ENCODE measurements around the gene SATB2.

DNA sequence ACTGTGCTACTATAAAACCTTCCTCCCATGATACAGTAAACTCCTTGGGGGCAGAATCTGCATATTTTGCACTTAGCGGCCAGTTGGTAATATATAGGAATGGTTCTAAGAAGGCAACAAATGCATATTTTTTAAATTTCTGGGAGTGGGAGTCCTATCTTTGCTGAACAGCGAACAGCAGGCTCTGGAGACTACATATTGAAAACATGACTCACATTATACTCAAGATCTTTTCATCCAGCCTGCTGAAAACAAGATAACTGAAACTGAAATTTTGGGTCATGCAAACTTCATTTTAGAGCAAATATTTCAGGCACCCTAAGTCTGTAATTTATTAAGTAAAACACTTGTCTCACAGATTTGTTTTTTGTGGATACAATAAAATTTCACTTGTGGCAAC is 122.2 kb downstream of the SATB2 start:
- TF ChIP-seq POLR2A (IDR thresholded peaks at IDR 0.05): no peak
- TF ChIP-seq, protein P1, sequence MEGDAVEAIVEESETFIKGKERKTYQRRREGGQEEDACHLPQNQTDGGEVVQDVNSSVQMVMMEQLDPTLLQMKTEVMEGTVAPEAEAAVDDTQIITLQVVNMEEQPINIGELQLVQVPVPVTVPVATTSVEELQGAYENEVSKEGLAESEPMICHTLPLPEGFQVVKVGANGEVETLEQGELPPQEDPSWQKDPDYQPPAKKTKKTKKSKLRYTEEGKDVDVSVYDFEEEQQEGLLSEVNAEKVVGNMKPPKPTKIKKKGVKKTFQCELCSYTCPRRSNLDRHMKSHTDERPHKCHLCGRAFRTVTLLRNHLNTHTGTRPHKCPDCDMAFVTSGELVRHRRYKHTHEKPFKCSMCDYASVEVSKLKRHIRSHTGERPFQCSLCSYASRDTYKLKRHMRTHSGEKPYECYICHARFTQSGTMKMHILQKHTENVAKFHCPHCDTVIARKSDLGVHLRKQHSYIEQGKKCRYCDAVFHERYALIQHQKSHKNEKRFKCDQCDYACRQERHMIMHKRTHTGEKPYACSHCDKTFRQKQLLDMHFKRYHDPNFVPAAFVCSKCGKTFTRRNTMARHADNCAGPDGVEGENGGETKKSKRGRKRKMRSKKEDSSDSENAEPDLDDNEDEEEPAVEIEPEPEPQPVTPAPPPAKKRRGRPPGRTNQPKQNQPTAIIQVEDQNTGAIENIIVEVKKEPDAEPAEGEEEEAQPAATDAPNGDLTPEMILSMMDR (IDR thresholded peaks at IDR 0.05): no peak

Measured in prostate gland (tissue), 2 donors.